ENCODE results near the gene DPP4. TPM values are rescaled to one million over a fixed set of nuclear protein-coding genes. Genes with fewer than 3 reads are reported as not detected.

The DPP4 gene
- total and polyA plus RNA-seq, 2 experiments from 2014 or later = 1.5 to 2.8 TPM

DNA sequence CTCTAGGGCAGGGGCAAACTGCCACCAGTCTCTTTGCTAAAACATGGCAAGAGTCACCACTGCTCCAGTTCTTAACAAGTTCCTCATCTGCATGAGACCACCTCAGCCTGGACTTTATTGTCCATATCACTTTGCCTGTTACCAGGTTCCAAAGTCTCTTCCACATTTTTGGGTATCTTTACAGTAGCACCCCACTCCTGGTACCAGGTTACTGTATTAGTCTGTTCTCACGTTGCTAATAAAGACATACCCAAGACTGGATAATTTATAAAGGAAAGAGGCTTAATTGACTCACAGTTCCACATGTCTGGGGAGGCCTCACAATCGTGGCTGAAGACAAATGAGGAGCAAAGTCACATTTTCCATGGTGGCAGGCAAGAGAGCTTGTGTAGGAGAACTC lies 5.5 kb upstream of the DPP4 start:
- Histone ChIP-seq H2AFZ (no peak overlapping the region), H3K4me3 (no peak overlapping the region), H3F3A (replicated peaks; ENCODE audit: low read depth) (no peaks in the 10 kb centered on the region), H3K27ac (ENCODE audit: low read depth) (no peak overlapping the region), H3K27me3 (ENCODE audit: insufficient read depth) (peaks cover 16% of the 10 kb centered on the region), H4K20me1 (replicated peaks; ENCODE audit: insufficient read depth) (no peaks in the 10 kb centered on the region), H3K4me1 (ENCODE audit: insufficient read depth) (peaks cover 20% of the 10 kb centered on the region), H3K36me3 (ENCODE audit: insufficient read depth) (peaks cover 11% of the 10 kb centered on the region), H3K9me2 (ENCODE audit: insufficient read depth) (no peaks in the 10 kb centered on the region), H3K79me2 (replicated peaks; ENCODE audit: insufficient read depth) (no peaks in the 10 kb centered on the region), H3K4me2 (no peak overlapping the region)
- ATAC-seq = no peak
- Mint-ChIP-seq H3K9me3 (peaks cover 29% of the 10 kb centered on the region), H3K4me1 (peaks cover 17% of the 10 kb centered on the region; the same call in 2 of the 3 replicates), H3K27ac (no peak overlapping the region), H3K27me3 (ENCODE audit: insufficient read depth, low read depth, poor library complexity) (peaks cover 5% of the 10 kb centered on the region), H3K36me3 (ENCODE audit: low read depth) (peaks cover 24% of the 10 kb centered on the region), H3K4me3 (no peak overlapping the region)
- DNase-seq (ENCODE audit: low spot score) = no peak
- TF ChIP-seq POLR2AphosphoS5 (IDR thresholded peaks at IDR 0.05; ENCODE audit: low read depth) = no peak
- TF ChIP-seq, protein P1, sequence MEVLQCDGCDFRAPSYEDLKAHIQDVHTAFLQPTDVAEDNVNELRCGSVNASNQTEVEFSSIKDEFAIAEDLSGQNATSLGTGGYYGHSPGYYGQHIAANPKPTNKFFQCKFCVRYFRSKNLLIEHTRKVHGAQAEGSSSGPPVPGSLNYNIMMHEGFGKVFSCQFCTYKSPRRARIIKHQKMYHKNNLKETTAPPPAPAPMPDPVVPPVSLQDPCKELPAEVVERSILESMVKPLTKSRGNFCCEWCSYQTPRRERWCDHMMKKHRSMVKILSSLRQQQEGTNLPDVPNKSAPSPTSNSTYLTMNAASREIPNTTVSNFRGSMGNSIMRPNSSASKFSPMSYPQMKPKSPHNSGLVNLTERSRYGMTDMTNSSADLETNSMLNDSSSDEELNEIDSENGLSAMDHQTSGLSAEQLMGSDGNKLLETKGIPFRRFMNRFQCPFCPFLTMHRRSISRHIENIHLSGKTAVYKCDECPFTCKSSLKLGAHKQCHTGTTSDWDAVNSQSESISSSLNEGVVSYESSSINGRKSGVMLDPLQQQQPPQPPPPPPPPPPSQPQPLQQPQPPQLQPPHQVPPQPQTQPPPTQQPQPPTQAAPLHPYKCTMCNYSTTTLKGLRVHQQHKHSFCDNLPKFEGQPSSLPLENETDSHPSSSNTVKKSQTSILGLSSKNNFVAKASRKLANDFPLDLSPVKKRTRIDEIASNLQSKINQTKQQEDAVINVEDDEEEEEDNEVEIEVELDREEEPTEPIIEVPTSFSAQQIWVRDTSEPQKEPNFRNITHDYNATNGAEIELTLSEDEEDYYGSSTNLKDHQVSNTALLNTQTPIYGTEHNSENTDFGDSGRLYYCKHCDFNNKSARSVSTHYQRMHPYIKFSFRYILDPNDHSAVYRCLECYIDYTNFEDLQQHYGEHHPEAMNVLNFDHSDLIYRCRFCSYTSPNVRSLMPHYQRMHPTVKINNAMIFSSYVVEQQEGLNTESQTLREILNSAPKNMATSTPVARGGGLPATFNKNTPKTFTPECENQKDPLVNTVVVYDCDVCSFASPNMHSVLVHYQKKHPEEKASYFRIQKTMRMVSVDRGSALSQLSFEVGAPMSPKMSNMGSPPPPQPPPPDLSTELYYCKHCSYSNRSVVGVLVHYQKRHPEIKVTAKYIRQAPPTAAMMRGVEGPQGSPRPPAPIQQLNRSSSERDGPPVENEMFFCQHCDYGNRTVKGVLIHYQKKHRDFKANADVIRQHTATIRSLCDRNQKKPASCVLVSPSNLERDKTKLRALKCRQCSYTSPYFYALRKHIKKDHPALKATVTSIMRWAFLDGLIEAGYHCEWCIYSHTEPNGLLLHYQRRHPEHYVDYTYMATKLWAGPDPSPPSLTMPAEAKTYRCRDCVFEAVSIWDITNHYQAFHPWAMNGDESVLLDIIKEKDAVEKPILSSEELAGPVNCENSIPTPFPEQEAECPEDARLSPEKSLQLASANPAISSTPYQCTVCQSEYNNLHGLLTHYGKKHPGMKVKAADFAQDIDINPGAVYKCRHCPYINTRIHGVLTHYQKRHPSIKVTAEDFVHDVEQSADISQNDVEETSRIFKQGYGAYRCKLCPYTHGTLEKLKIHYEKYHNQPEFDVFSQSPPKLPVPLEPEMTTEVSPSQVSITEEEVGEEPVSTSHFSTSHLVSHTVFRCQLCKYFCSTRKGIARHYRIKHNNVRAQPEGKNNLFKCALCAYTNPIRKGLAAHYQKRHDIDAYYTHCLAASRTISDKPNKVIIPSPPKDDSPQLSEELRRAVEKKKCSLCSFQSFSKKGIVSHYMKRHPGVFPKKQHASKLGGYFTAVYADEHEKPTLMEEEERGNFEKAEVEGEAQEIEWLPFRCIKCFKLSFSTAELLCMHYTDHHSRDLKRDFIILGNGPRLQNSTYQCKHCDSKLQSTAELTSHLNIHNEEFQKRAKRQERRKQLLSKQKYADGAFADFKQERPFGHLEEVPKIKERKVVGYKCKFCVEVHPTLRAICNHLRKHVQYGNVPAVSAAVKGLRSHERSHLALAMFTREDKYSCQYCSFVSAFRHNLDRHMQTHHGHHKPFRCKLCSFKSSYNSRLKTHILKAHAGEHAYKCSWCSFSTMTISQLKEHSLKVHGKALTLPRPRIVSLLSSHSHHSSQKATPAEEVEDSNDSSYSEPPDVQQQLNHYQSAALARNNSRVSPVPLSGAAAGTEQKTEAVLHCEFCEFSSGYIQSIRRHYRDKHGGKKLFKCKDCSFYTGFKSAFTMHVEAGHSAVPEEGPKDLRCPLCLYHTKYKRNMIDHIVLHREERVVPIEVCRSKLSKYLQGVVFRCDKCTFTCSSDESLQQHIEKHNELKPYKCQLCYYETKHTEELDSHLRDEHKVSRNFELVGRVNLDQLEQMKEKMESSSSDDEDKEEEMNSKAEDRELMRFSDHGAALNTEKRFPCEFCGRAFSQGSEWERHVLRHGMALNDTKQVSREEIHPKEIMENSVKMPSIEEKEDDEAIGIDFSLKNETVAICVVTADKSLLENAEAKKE (CRISPR knock-in tag; IDR thresholded peaks at IDR 0.05) = no peak
- TF ChIP-seq, protein P2, sequence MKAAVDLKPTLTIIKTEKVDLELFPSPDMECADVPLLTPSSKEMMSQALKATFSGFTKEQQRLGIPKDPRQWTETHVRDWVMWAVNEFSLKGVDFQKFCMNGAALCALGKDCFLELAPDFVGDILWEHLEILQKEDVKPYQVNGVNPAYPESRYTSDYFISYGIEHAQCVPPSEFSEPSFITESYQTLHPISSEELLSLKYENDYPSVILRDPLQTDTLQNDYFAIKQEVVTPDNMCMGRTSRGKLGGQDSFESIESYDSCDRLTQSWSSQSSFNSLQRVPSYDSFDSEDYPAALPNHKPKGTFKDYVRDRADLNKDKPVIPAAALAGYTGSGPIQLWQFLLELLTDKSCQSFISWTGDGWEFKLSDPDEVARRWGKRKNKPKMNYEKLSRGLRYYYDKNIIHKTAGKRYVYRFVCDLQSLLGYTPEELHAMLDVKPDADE (IDR thresholded peaks at IDR 0.05) = no peak
- TF ChIP-seq NANOG (IDR thresholded peaks at IDR 0.05; ENCODE audit: borderline replicate concordance) = no peak
- TF ChIP-seq JUNB (IDR thresholded peaks at IDR 0.05; ENCODE audit: unreplicated experiment) = no peak
- no peak for TF ChIP-seq CREB1 (CRISPR knock-in tag; IDR thresholded peaks at IDR 0.05; ENCODE audit: low read depth)
- no peak for TF ChIP-seq STAT1 (IDR thresholded peaks at IDR 0.05; ENCODE audit: unreplicated experiment)
- no peak for TF ChIP-seq EZH2phosphoT487 (IDR thresholded peaks at IDR 0.05; ENCODE audit: unreplicated experiment)
- TF ChIP-seq, protein P3, sequence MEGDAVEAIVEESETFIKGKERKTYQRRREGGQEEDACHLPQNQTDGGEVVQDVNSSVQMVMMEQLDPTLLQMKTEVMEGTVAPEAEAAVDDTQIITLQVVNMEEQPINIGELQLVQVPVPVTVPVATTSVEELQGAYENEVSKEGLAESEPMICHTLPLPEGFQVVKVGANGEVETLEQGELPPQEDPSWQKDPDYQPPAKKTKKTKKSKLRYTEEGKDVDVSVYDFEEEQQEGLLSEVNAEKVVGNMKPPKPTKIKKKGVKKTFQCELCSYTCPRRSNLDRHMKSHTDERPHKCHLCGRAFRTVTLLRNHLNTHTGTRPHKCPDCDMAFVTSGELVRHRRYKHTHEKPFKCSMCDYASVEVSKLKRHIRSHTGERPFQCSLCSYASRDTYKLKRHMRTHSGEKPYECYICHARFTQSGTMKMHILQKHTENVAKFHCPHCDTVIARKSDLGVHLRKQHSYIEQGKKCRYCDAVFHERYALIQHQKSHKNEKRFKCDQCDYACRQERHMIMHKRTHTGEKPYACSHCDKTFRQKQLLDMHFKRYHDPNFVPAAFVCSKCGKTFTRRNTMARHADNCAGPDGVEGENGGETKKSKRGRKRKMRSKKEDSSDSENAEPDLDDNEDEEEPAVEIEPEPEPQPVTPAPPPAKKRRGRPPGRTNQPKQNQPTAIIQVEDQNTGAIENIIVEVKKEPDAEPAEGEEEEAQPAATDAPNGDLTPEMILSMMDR (conservative IDR thresholded peaks at IDR 0.05; ENCODE audit: low read depth in 2 of 2) = no peak
- TF ChIP-seq, protein P4, sequence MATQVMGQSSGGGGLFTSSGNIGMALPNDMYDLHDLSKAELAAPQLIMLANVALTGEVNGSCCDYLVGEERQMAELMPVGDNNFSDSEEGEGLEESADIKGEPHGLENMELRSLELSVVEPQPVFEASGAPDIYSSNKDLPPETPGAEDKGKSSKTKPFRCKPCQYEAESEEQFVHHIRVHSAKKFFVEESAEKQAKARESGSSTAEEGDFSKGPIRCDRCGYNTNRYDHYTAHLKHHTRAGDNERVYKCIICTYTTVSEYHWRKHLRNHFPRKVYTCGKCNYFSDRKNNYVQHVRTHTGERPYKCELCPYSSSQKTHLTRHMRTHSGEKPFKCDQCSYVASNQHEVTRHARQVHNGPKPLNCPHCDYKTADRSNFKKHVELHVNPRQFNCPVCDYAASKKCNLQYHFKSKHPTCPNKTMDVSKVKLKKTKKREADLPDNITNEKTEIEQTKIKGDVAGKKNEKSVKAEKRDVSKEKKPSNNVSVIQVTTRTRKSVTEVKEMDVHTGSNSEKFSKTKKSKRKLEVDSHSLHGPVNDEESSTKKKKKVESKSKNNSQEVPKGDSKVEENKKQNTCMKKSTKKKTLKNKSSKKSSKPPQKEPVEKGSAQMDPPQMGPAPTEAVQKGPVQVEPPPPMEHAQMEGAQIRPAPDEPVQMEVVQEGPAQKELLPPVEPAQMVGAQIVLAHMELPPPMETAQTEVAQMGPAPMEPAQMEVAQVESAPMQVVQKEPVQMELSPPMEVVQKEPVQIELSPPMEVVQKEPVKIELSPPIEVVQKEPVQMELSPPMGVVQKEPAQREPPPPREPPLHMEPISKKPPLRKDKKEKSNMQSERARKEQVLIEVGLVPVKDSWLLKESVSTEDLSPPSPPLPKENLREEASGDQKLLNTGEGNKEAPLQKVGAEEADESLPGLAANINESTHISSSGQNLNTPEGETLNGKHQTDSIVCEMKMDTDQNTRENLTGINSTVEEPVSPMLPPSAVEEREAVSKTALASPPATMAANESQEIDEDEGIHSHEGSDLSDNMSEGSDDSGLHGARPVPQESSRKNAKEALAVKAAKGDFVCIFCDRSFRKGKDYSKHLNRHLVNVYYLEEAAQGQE (IDR thresholded peaks at IDR 0.05; ENCODE audit: unreplicated experiment) = no peak
- TF ChIP-seq ZNF114 (CRISPR knock-in tag; IDR thresholded peaks at IDR 0.05) = no peak
- no peak for TF ChIP-seq ZNF331 (CRISPR knock-in tag; IDR thresholded peaks at IDR 0.05; ENCODE audit: low read depth)
- TF ChIP-seq EZH2 (IDR thresholded peaks at IDR 0.05; ENCODE audit: low read depth, unreplicated experiment) = no peak

Data from GM23338 (cell line).